ENCODE measurements around the gene SUSD6.

Gene SUSD6, protein sequence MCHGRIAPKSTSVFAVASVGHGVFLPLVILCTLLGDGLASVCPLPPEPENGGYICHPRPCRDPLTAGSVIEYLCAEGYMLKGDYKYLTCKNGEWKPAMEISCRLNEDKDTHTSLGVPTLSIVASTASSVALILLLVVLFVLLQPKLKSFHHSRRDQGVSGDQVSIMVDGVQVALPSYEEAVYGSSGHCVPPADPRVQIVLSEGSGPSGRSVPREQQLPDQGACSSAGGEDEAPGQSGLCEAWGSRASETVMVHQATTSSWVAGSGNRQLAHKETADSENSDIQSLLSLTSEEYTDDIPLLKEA

GRCh38 chr14:69611172-69612013, at the start of gene SUSD6:
Gene SUSD6, plus strand, starts transcription at chr14:69611596. Its CDS starts 46,997 bp downstream, at chr14:69658593.
- peak; percentile 92 to 95 for DNase-seq

GRCh38 chr14:69561893-69562292, 49.5 kb upstream of the SUSD6 start:
- DNase-seq, result no peak

- no peak for DNase-seq
These were observed 43.8 kb upstream of the SUSD6 start for GRCh38 chr14:69567563-69567962.

DNA sequence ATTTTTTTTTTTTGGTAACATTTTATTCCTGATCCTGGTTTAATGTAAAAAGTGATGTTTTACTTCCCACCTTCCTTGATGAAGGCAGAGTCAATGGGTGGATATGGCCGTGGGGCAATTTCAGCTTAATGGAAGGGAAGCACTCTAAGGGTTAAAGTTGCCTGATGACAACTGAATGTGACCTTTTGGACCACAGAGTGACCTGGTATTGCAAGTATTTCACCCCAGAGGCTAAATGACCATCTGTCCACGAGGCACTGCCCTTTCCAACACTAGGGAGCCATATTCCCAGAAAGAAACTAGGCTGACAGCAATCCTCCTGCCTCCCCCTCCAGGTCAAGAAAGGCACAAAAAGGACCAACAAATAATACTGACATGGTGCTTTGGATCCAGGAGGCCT, 41.5 kb upstream of the SUSD6 start:
- DNase-seq, result no peak

GRCh38 chr14:69570836-69571330, 40.5 kb upstream of the SUSD6 start:
- no peak for DNase-seq

DNA sequence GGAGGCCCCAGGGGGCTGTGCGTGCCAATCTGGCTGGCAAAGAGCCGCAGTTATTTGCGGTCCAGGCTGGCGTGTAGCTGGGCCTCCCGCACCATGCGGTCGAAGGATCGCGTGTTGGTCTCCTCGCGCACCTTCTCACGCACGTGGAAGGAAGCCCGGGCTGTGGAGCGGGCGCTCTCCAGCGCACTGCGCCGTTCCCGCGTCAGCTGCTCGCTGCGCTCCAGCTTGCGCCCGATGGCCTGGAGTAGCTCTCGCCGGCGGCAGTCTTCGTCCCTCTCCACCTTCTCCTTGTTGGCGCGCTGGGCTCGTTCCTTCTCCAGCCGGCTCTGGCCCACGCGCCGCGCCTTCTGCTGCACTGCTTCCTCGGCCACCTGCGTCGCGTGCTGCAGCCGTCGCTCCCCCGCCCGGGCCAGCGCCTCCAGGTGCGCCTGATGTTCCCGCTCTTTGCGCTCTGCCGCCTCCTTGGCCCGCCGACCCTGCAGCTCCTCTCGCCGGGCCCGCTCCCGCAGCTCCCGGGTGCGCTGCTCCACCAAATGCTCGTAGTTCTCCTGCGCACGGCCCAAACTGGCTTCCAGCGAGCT, 39.9 kb upstream of the SUSD6 start:
- no peak for DNase-seq

- no peak for DNase-seq
These were observed 39.2 kb upstream of the SUSD6 start for GRCh38 chr14:69572030-69572840.

DNA sequence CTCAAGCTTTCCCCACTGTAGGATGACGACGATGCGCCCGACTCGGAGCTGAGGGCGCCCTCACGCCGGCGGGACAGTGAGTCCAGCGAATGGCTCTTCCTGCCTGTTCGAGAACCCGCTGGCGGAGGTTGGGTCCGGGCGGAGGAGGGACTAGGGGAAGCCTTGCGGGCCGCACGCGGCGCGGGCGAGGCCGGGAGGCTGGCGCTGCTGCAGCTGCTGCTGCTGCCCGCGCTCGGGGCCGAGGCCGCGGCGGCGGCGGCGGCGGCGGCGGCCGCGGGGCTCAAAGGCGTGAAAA, 38.6 kb upstream of the SUSD6 start:
- DNase-seq, result no peak

DNA sequence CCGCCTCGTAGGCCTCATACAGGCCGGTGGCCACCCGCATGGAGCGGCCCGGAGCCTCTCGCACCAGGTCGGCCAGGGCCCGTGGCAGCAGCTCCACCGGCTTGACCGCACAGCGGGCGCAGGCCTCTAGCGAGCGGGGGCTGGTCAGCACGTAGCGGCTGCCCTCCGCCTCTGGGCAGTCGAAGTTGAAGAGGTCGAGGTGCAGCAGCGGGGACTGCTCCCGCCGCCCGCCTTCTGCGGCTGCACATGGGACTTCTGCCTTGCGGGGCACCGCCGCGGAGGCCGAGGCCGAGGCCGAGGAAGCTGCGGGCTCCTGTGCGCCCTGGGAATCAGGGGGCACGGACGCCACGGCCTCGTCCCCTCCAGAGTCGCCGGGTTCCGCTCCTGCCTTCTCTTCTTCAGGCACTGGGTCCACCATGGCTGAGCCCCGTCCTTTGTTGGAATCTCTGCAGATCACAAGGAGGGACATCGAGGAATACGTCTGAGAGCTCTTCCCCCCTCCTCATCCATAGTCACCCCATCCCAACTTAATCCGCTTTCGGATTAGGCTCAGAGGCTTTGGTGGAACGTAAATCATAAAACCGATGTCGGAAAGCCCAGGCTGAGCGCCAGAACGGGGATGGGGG, 38.1 kb upstream of the SUSD6 start:
- DNase-seq, result no peak

DNA sequence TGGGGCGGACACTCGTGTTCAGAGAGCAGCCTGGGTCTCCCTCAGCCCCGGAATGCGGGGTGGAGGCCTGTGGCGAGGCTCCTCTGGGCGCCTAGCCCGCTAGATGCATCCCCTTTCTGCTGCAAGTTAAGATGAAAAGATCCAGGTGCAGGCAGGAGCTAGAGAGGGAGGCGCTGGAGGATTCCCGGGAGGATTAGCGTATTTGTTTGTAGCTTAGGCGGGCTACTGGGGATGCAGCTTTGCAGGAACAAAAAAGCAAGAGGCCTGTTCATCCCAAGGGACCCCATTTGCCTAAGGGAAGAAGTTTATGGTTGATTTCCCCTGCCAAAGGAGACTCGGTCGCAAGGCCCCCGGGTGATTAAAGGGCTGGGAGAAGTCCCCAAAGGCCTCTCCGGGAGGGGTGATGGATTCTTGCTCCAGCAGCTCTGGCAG, 37.5 kb upstream of the SUSD6 start:
- no peak for DNase-seq

DNA sequence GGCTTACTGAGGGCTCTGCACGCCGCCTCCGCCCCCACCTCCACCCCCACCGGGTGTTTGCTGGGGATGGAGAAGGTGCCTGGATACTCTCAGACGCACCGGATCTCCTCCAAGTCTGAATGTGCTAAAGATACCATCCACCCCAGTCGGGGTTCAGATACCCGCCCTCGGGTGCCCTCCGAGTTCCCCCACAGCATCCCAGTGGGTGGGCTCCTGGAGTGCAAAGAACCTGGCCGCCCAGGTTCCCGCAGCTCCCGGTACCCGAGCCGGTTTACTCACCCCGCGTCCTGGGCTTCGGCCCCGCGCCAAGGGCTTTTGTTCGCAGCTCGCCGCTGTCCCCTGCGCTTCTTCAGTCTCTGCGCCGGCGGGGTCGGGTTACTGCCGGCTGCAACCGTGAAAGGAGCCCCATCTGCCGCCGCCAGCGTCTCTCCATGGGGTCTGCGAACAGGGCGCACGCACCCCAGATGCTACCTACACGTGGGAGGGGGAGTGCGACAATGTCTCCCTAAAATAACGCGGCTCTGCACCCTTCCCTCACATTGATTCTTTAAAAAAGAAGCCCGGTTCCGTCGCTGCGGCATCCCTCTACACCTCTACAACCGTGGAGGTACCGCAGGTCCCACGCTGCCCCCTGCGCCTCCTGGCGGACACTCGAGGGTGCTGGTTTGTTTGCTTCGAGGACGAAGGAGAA, 37.0 kb upstream of the SUSD6 start, which contains the start of gene CCDC177:
CCDC177 (minus strand) TSS at position 609 of the 691 bp plus-strand sequence. CDS start 1,249 bp downstream, outside the sequence.
- DNase-seq, result peak in 1 of 2 donors; percentile 30

GRCh38 chr14:69574954-69575295, 36.5 kb upstream of the SUSD6 start:
- peak in 1 of 2 donors; percentile 36 for DNase-seq

GRCh38 chr14:69579476-69579875, 31.9 kb upstream of the SUSD6 start:
- no peak for DNase-seq

DNA sequence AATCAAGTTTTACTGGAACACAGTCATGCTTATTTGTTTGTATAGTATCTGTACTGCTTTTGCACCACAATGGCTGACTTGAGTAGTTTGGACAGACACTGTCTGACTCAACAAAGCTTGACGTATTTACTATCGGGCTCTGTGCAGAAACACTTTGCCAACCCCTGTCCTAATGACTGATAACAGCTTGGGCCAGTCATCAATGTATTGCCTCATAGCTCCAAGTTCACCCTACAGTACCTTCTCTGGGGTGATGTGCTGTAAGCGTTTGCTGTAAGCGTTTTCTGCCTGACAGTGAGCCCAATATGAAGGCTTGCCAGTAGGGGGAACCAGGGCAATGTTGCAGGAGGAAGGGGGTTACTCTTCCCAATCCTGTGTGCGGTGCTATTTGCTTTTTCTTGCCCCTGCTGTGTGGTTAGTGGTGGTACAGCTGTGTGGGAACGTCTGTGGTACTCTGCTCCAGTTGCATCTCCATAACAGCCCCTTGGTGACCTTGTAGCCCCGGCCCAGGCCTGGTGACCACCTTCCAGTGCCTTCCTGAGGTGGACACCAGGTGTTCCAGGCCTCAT, 31.3 kb upstream of the SUSD6 start:
- peak in 1 of 2 donors; percentile 4 for DNase-seq

- no peak for DNase-seq
These were observed 30.0 kb upstream of the SUSD6 start for GRCh38 chr14:69581316-69581935.

- DNase-seq, result no peak
These were observed 29.2 kb upstream of the SUSD6 start for GRCh38 chr14:69582212-69582611.

- DNase-seq, result no peak
These were observed 28.6 kb upstream of the SUSD6 start for GRCh38 chr14:69582829-69583228.

- DNase-seq, result no peak
These were observed 27.0 kb upstream of the SUSD6 start for GRCh38 chr14:69584389-69584788.

DNA sequence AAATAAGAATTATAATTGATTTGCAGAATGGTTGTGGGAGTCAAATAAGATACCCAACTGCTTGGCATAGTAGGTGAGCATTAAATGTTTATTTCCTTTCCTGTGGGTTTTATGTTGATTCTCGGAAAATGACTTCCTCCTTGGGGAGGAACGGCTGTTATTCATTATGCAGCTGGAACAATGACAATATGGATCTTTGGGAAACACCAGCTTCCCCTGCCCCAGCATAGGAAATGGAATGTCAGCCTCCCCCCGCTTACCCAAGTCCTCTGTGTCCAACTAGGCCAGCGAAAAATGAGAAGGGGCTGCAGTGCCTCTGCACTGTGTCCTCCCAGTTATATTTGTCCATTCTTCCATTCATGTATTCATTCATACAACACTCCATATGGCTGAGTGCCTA, 25.0 kb upstream of the SUSD6 start:
- no peak for DNase-seq

- DNase-seq, result no peak
These were observed 24.0 kb upstream of the SUSD6 start for GRCh38 chr14:69587389-69587788.

GRCh38 chr14:69591317-69591716, 20.1 kb upstream of the SUSD6 start:
- DNase-seq, result no peak
